H9 (cell line): ENCODE measurements around the gene DEFB128. TPM values are rescaled to one million over a fixed set of nuclear protein-coding genes. Genes with fewer than 3 reads are reported as not detected.

ENCODE experiments used
- DNase-seq: peaks from one replicate; pipeline ENCODE4 v3.0.0-alpha.2; 2017
- H2AFZ ChIP-seq: one replicate; pipeline ENCODE4 v1.6.1; 2013; ENCODE audit warnings: mild to moderate bottlenecking, low read length, control low read depth, moderate library complexity
- H2AK5ac ChIP-seq: 2 replicates; pipeline ENCODE4 v1.6.1; 2013; ENCODE audit warnings: low read length, control low read depth, mixed read lengths; ENCODE audit not compliant: insufficient read length
- H2BK120ac ChIP-seq: one replicate; pipeline ENCODE4 v1.6.1; 2013; ENCODE audit warnings: low read depth, mild to moderate bottlenecking, low read length, control low read depth, inconsistent platforms; ENCODE audit not compliant: poor library complexity, severe bottlenecking
- H2BK12ac ChIP-seq: 2 replicates; pipeline ENCODE4 v1.6.1; 2013; ENCODE audit warnings: low read length, control low read depth, mixed read lengths, low read depth; ENCODE audit not compliant: insufficient read length
- H2BK15ac ChIP-seq: 2 replicates; pipeline ENCODE4 v1.6.1; 2013; ENCODE audit warnings: low read depth, low read length, control low read depth
- H2BK20ac ChIP-seq: one replicate; pipeline ENCODE4 v1.6.1; 2013; ENCODE audit warnings: low read depth, mild to moderate bottlenecking, low read length, control low read depth, inconsistent platforms; ENCODE audit not compliant: poor library complexity, severe bottlenecking
- H2BK5ac ChIP-seq: 2 replicates; pipeline ENCODE4 v1.6.1; 2013; ENCODE audit warnings: low read length, control low read depth, mixed read lengths; ENCODE audit not compliant: insufficient read length
- H3K14ac ChIP-seq: 2 replicates; pipeline ENCODE4 v1.6.1; 2013; ENCODE audit warnings: low read length, control low read depth; ENCODE audit not compliant: insufficient read depth
- H3K18ac ChIP-seq: 2 replicates; pipeline ENCODE4 v1.6.1; 2013; ENCODE audit warnings: low read depth, mild to moderate bottlenecking, mixed read lengths, low read length, control low read depth; ENCODE audit not compliant: insufficient read length
- H3K23ac ChIP-seq: 2 replicates; pipeline ENCODE4 v1.6.1; 2013; ENCODE audit warnings: low read length, control low read depth, mixed read lengths, low read depth; ENCODE audit not compliant: insufficient read length
- H3K23me2 ChIP-seq: 2 replicates; pipeline ENCODE4 v1.6.1; 2013; ENCODE audit warnings: low read depth, mild to moderate bottlenecking, mixed read lengths, low read length, control low read depth; ENCODE audit not compliant: insufficient read length, poor library complexity, severe bottlenecking
- H3K27ac ChIP-seq: 2 replicates; pipeline ENCODE4 v1.5.1; 2013; ENCODE audit warnings: low read length, control low read depth, mixed read lengths, low read depth; ENCODE audit not compliant: insufficient read length
- H3K27me3 ChIP-seq: 2 replicates; pipeline ENCODE4 v1.6.1; 2013; ENCODE audit warnings: low read length, control low read depth, inconsistent platforms; ENCODE audit not compliant: insufficient read depth
- H3K4ac ChIP-seq: 2 replicates; pipeline ENCODE4 v1.6.1; 2013; ENCODE audit warnings: low read depth, mild to moderate bottlenecking, control low read depth, inconsistent platforms, low read length, moderate library complexity
- H3K4me1 ChIP-seq: 2 replicates; pipeline ENCODE4 v1.6.1; 2013; ENCODE audit warnings: low read length, control low read depth, inconsistent platforms; ENCODE audit not compliant: insufficient read depth
- H3K4me2 ChIP-seq: 2 replicates; pipeline ENCODE4 v1.6.1; 2013; ENCODE audit warnings: low read length, control low read depth, mixed read lengths; ENCODE audit not compliant: insufficient read length, insufficient read depth
- H3K56ac ChIP-seq: 2 replicates; pipeline ENCODE4 v1.6.1; 2013; ENCODE audit warnings: low read depth, mild to moderate bottlenecking, mixed read lengths, low read length, control low read depth; ENCODE audit not compliant: insufficient read length
- H3K79me1 ChIP-seq: 2 replicates; pipeline ENCODE4 v1.6.1; 2013; ENCODE audit warnings: low read depth, mild to moderate bottlenecking, moderate library complexity, low read length, control low read depth, inconsistent platforms; ENCODE audit not compliant: insufficient read depth, poor library complexity, severe bottlenecking
- H3K79me2 ChIP-seq: 2 replicates; pipeline ENCODE4 v1.6.1; 2013; ENCODE audit warnings: low read length, control low read depth, inconsistent platforms; ENCODE audit not compliant: insufficient read depth
- H3K9ac ChIP-seq: 2 replicates; pipeline ENCODE4 v1.6.1; 2013; ENCODE audit warnings: low read length, control low read depth, mixed read lengths; ENCODE audit not compliant: insufficient read length; ENCODE audit errors: extremely low read depth
- H3K9me3 ChIP-seq: one replicate; pipeline ENCODE4 v1.6.1; 2013; ENCODE audit warnings: low read depth, low read length, inconsistent platforms; ENCODE audit not compliant: control insufficient read depth
- H3T11ph ChIP-seq: one replicate; pipeline ENCODE4 v1.6.1; 2013; ENCODE audit warnings: mild to moderate bottlenecking, low read length, control low read depth, inconsistent platforms
- H4K20me1 ChIP-seq: one replicate; pipeline ENCODE4 v1.6.1; 2013; ENCODE audit not compliant: control insufficient read depth, insufficient read length, insufficient read depth
- H4K5ac ChIP-seq: 2 replicates; pipeline ENCODE4 v1.6.1; 2013; ENCODE audit warnings: low read depth, mild to moderate bottlenecking, mixed read lengths, low read length, control low read depth; ENCODE audit not compliant: insufficient read length
- H4K8ac ChIP-seq: replicated peaks from 2 replicates; pipeline ENCODE4 v1.6.1; 2013; ENCODE audit warnings: low read length, control low read depth, mixed read lengths, low read depth; ENCODE audit not compliant: insufficient read length
- H4K91ac ChIP-seq: 2 replicates; pipeline ENCODE4 v1.6.1; 2013; ENCODE audit warnings: low read depth, mild to moderate bottlenecking, moderate library complexity, mixed read lengths, low read length, control low read depth; ENCODE audit not compliant: insufficient read length
- H3K27ac Mint-ChIP-seq, 3 experiments: 2 replicates in 2 of 3; 3 replicates in 1 of 3; pipeline ENCODE4 v1.8.0; 2020 to 2021; ENCODE audit warnings: mixed read lengths in 3 of 3, mild to moderate bottlenecking in 1 of 3, moderate library complexity in 1 of 3
- H3K27me3 Mint-ChIP-seq: 2 replicates; pipeline ENCODE4 v1.8.0; 2021; ENCODE audit warnings: low read depth, mild to moderate bottlenecking, moderate library complexity, mixed read lengths
- H3K36me3 Mint-ChIP-seq, 3 experiments: 2 replicates in 2 of 3; 3 replicates in 1 of 3; pipeline ENCODE4 v1.8.0; 2020 to 2021; ENCODE audit warnings: low read depth in 3 of 3, mixed read lengths in 3 of 3; ENCODE audit not compliant: insufficient read depth in 1 of 3
- H3K4me1 Mint-ChIP-seq, 2 experiments: 2 replicates each; pipeline ENCODE4 v1.8.0; 2020; ENCODE audit warnings: mixed read lengths in 2 of 2
- H3K4me3 Mint-ChIP-seq, 2 experiments: 2 replicates in 1 of 2; 3 replicates in 1 of 2; pipeline ENCODE4 v1.8.0; 2020 to 2021; ENCODE audit warnings: mild to moderate bottlenecking in 2 of 2, mixed read lengths in 2 of 2, moderate library complexity in 1 of 2
- H3K9me3 Mint-ChIP-seq, 2 experiments: 2 replicates in 1 of 2; 3 replicates in 1 of 2; pipeline ENCODE4 v1.8.0; 2020; ENCODE audit warnings: mild to moderate bottlenecking in 2 of 2, mixed read lengths in 2 of 2, moderate library complexity in 1 of 2
- CTCF ChIP-seq: fragments of 200-600 bp; sonication (generic); conservative IDR thresholded peaks from 3 replicates; pipeline ENCODE4 v1.8.0; 2021; ENCODE audit warnings: antibody characterized with exemption, mild to moderate bottlenecking
- WGBS: extraction: QIAGEN DNeasy Blood & Tissue Kit; methylation state at CpG from one replicate; pipeline ENCODE4 v1.1.7; 2013; ENCODE audit warnings: missing lambda C conversion rate, low lambda C conversion rate, mixed read lengths; ENCODE audit not compliant: insufficient read length; ENCODE audit errors: extremely low coverage; 5-methylcytosine and 5-hydroxymethylcytosine counted together
- total RNA-seq: library from RNA; stranded (reverse); gene quantifications from 2 replicates; pipeline ENCODE4 v1.2.1, GENCODE V29; 2021

Gene DEFB128
- total RNA-seq, 1 experiment from 2014 or later, result not detected

- H4K5ac ChIP-seq, result no peak within 1 kb of the TSS
- no peak within 1 kb of the TSS for H3K4ac ChIP-seq
- no peak within 1 kb of the TSS for H2AFZ ChIP-seq
- no peaks in the 10 kb centered on the region for H3K4me1 ChIP-seq
- no peaks in the 10 kb centered on the region for H3K79me1 ChIP-seq
- WGBS, result no CpG with 5 or more reads among the region's 1 CpG
- H2BK5ac ChIP-seq, result no peak within 1 kb of the TSS
- H2BK12ac ChIP-seq, result no peak within 1 kb of the TSS
- no peaks in the 10 kb centered on the region for H3K23me2 ChIP-seq
- H4K20me1 ChIP-seq, result no peaks in the 10 kb centered on the region
- Mint-ChIP-seq H3K4me1 (peaks cover 0 to 10% of the 10 kb centered on the region in 2 experiments; a peak in 2 of 4 replicates), H3K9me3 (peaks cover under 1 to 80% of the 10 kb centered on the region in 2 experiments; a peak in 4 of 5 replicates), H3K36me3 (peaks cover 0 to 4% (median 2%) of the 10 kb centered on the region in 3 experiments; a peak in 3 of 7 replicates), H3K27me3 (peaks cover 35% of the 10 kb centered on the region), H3K27ac (no peak within 1 kb of the TSS), H3K4me3 (no peak within 1 kb of the TSS)
- no peak within 1 kb of the TSS for H2BK15ac ChIP-seq
- H3K79me2 ChIP-seq, result no peaks in the 10 kb centered on the region
- no peaks in the 10 kb centered on the region for H3K27me3 ChIP-seq
- no peak within 1 kb of the TSS for H4K91ac ChIP-seq
- H4K8ac ChIP-seq, result no peak within 1 kb of the TSS
- H3K56ac ChIP-seq, result no peak within 1 kb of the TSS
- H3K4me2 ChIP-seq, result no peak within 1 kb of the TSS
- no peak within 1 kb of the TSS for H3K14ac ChIP-seq
- no peak within 1 kb of the TSS for H2AK5ac ChIP-seq
- H3K23ac ChIP-seq, result no peak within 1 kb of the TSS
- TF ChIP-seq CTCF, result no peak
- no peak within 1 kb of the TSS for H3K27ac ChIP-seq
- H3K9me3 ChIP-seq, result peaks cover 31% of the 10 kb centered on the region
- no peak within 1 kb of the TSS for H3K9ac ChIP-seq
- no peak within 1 kb of the TSS for H2BK120ac ChIP-seq
- no peak within 1 kb of the TSS for H2BK20ac ChIP-seq
- DNase-seq, result no peak
- H3K18ac ChIP-seq, result no peak within 1 kb of the TSS
- H3T11ph ChIP-seq, result no peak within 1 kb of the TSS
Measured at GRCh38 chr20:142290-142689, 47.2 kb downstream of the DEFB128 start, which contains the start of gene DEFB126. Gene DEFB126, plus strand, starts transcription at chr20:142590. Its CDS starts 39 bp downstream, at chr20:142629.

Other genes with a start within 250 kb of the DEFB128 start
- not detected in 2 replicates for gene DEFB125, start 102.0 kb downstream of the DEFB128 start, total RNA-seq
- not detected in 2 replicates for gene DEFB126, start 47.1 kb downstream of the DEFB128 start, total RNA-seq
- not detected in 2 replicates for gene DEFB127, start 32.3 kb downstream of the DEFB128 start, total RNA-seq
- not detected in 2 replicates for gene DEFB129, start 37.5 kb upstream of the DEFB128 start, total RNA-seq
- not detected in 2 replicates for gene DEFB132, start 68.0 kb upstream of the DEFB128 start, total RNA-seq
- 13.8 and 14.5 TPM in 2 replicates for gene C20orf96, start 101.0 kb upstream of the DEFB128 start, total RNA-seq
- 41.3 and 43.3 TPM in 2 replicates for gene ZCCHC3, start 107.9 kb upstream of the DEFB128 start, total RNA-seq
- 54.4 and 55.1 TPM in 2 replicates for gene SOX12, start 135.8 kb upstream of the DEFB128 start, total RNA-seq
- gene NRSN2, start 157.4 kb upstream of the DEFB128 start, total RNA-seq, result 18.9 and 22.7 TPM in 2 replicates
- 20.0 and 20.8 TPM in 2 replicates for gene TRIB3, start 191.0 kb upstream of the DEFB128 start, total RNA-seq
- 46.8 and 50.8 TPM in 2 replicates for gene RBCK1, start 218.6 kb upstream of the DEFB128 start, total RNA-seq